Measurements from ENCODE around the gene DELE1. TPM values are rescaled to one million over a fixed set of nuclear protein-coding genes. Genes with fewer than 3 reads are reported as not detected.

DELE1 gene
- total and polyA plus RNA-seq, 7 experiments from 2014 or later = 26.4 to 101 (median 84.3) TPM

- no peaks in the 10 kb centered on the region for H3K27me3 ChIP-seq (ENCODE audit: control insufficient read depth in 2 of 2, insufficient read depth in 2 of 2, low read length in 2 of 2)
- H3K9me3 ChIP-seq (ENCODE audit: control insufficient read depth in 2 of 3, low read length in 3 of 3) = no peaks in the 10 kb centered on the region
- intact Hi-C loops (cut with micrococcal nuclease) = no loop called here
- Mint-ChIP-seq H3K27me3 (peaks cover 0 to 41% (median 15%) of the 10 kb centered on the region in 5 donors), H3K9me3 (peaks cover 0 to 2% (median 0%) of the 10 kb centered on the region in 11 donors), H3K4me3 (no peak overlapping the region), H3K27ac (no peak overlapping the region), H3K4me1 (peaks cover 0 to 2% (median 0%) of the 10 kb centered on the region in 7 donors), H3K36me3 (no peaks in the 10 kb centered on the region)
- ChIA-PET CTCF (interaction anchor here (0.9 kb wide), 1 partner anchor 19 kb away, joined by 3 read pairs; no protein-coding TSS in a partner anchor), POLR2A (interaction anchor here (0.6 kb wide), 1 partner anchor 15 kb away, joined by 3 read pairs; no protein-coding TSS in a partner anchor)
- H3K36me3 ChIP-seq (ENCODE audit: control insufficient read depth in 2 of 3, insufficient read depth in 3 of 3, low read length in 3 of 3) = no peaks in the 10 kb centered on the region
- ATAC-seq = no peak
- H3K4me3 ChIP-seq (ENCODE audit: low read length) = no peak overlapping the region
- no peaks in the 10 kb centered on the region for H3K4me1 ChIP-seq (ENCODE audit: control insufficient read depth in 2 of 2, insufficient read depth in 2 of 2, low read length in 2 of 2)
- no peak overlapping the region for H3K27ac ChIP-seq (ENCODE audit: low read depth, low read length)
- no peak for DNase-seq
These were observed 25.1 kb upstream of the DELE1 start for GRCh38 chr5:141898448-141899049.

- intact Hi-C loops (cut with micrococcal nuclease) = no loop called here
- peaks cover 0 to 28% (median 15%) of the 10 kb centered on the region in 5 donors for H3K27me3 Mint-ChIP-seq
- CTCF ChIA-PET = no interaction called here
These were observed 21.5 kb upstream of the DELE1 start for GRCh38 chr5:141902015-141902814.

GRCh38 chr5:141903261-141903660, 20.4 kb upstream of the DELE1 start:
- H3K9me3 ChIP-seq (ENCODE audit: control insufficient read depth in 2 of 3, low read length in 3 of 3) = no peaks in the 10 kb centered on the region
- CTCF ChIA-PET = no interaction called here
- Mint-ChIP-seq H3K4me1 (peaks cover 0 to 2% (median 0%) of the 10 kb centered on the region in 7 donors), H3K36me3 (no peaks in the 10 kb centered on the region), H3K27ac (no peak overlapping the region), H3K4me3 (no peak overlapping the region), H3K27me3 (peaks cover 0 to 30% (median 15%) of the 10 kb centered on the region in 5 donors), H3K9me3 (peaks cover 0 to 5% (median 0%) of the 10 kb centered on the region in 11 donors)
- H3K36me3 ChIP-seq (ENCODE audit: control insufficient read depth in 2 of 3, insufficient read depth in 3 of 3, low read length in 3 of 3) = no peaks in the 10 kb centered on the region
- intact Hi-C loops (cut with micrococcal nuclease) = no loop called here
- POLR2A ChIA-PET = no interaction called here
- no peaks in the 10 kb centered on the region for H3K27me3 ChIP-seq (ENCODE audit: control insufficient read depth in 2 of 2, insufficient read depth in 2 of 2, low read length in 2 of 2)
- H3K4me1 ChIP-seq (ENCODE audit: control insufficient read depth in 2 of 2, insufficient read depth in 2 of 2, low read length in 2 of 2) = no peaks in the 10 kb centered on the region
- H3K27ac ChIP-seq (ENCODE audit: low read depth, low read length) = no peak overlapping the region
- no peak for DNase-seq
- no peak overlapping the region for H3K4me3 ChIP-seq (ENCODE audit: low read length)
- no peak for ATAC-seq

More at GRCh38 chr5:141902015-141902814, 21.5 kb upstream of the DELE1 start:
- Mint-ChIP-seq H3K27ac (no peak overlapping the region), H3K4me3 (no peak overlapping the region), H3K4me1 (peaks cover 0 to 2% (median 0%) of the 10 kb centered on the region in 7 donors), H3K9me3 (peaks cover 0 to 2% (median 0%) of the 10 kb centered on the region in 11 donors), H3K36me3 (no peaks in the 10 kb centered on the region)
- H3K27me3 ChIP-seq (ENCODE audit: control insufficient read depth in 2 of 2, insufficient read depth in 2 of 2, low read length in 2 of 2) = no peaks in the 10 kb centered on the region
- no peak overlapping the region for H3K4me3 ChIP-seq (ENCODE audit: low read length)
- H3K4me1 ChIP-seq (ENCODE audit: control insufficient read depth in 2 of 2, insufficient read depth in 2 of 2, low read length in 2 of 2) = no peaks in the 10 kb centered on the region
- H3K27ac ChIP-seq (ENCODE audit: low read depth, low read length) = no peak overlapping the region
- no peaks in the 10 kb centered on the region for H3K9me3 ChIP-seq (ENCODE audit: control insufficient read depth in 2 of 3, low read length in 3 of 3)
- POLR2A ChIA-PET = no interaction called here
- DNase-seq (no peak), ATAC-seq (no peak)
- H3K36me3 ChIP-seq (ENCODE audit: control insufficient read depth in 2 of 3, insufficient read depth in 3 of 3, low read length in 3 of 3) = no peaks in the 10 kb centered on the region

GRCh38 chr5:141904551-141904950, 19.1 kb upstream of the DELE1 start:
- ChIA-PET POLR2A (interaction anchor here (0.6 kb wide), 1 partner anchor 10 kb away, joined by 3 read pairs; no protein-coding TSS in a partner anchor), CTCF (interaction anchor here (0.6 to 0.7 kb wide), 3 partner anchors 12 to 1252 kb away, joined by 3 to 5 read pairs (median 4); no protein-coding TSS in a partner anchor)
- Histone ChIP-seq H3K36me3 (ENCODE audit: control insufficient read depth in 2 of 3, insufficient read depth in 3 of 3, low read length in 3 of 3) (no peaks in the 10 kb centered on the region), H3K27ac (ENCODE audit: low read depth, low read length) (no peak overlapping the region), H3K27me3 (ENCODE audit: control insufficient read depth in 2 of 2, insufficient read depth in 2 of 2, low read length in 2 of 2) (no peaks in the 10 kb centered on the region), H3K4me3 (ENCODE audit: low read length) (no peak overlapping the region), H3K4me1 (ENCODE audit: control insufficient read depth in 2 of 2, insufficient read depth in 2 of 2, low read length in 2 of 2) (no peaks in the 10 kb centered on the region), H3K9me3 (ENCODE audit: control insufficient read depth in 2 of 3, low read length in 3 of 3) (no peaks in the 10 kb centered on the region)
- DNase-seq (no peak), ATAC-seq (no peak)
- H3K36me3 Mint-ChIP-seq = no peaks in the 10 kb centered on the region
- intact Hi-C loops (cut with micrococcal nuclease) = no loop called here
- H3K9me3 Mint-ChIP-seq = peaks cover 0 to 5% (median 0%) of the 10 kb centered on the region in 11 donors
- no peak overlapping the region for H3K27ac Mint-ChIP-seq
- H3K4me3 Mint-ChIP-seq = no peak overlapping the region
- H3K4me1 Mint-ChIP-seq = peaks cover 0 to 2% (median 0%) of the 10 kb centered on the region in 7 donors
- peaks cover 0 to 35% (median 15%) of the 10 kb centered on the region in 5 donors for H3K27me3 Mint-ChIP-seq

GRCh38 chr5:141906517-141906916, 17.2 kb upstream of the DELE1 start:
- DNase-seq = no peak
- POLR2A ChIA-PET = interaction anchor here (0.8 kb wide), 1 partner anchor 187 kb away, joined by 6 read pairs; no protein-coding TSS in a partner anchor
- Mint-ChIP-seq H3K4me3 (no peak overlapping the region), H3K9me3 (peaks cover 0 to 2% (median 0%) of the 10 kb centered on the region in 11 donors), H3K27ac (no peak overlapping the region), H3K27me3 (peaks cover 0 to 32% (median 15%) of the 10 kb centered on the region in 5 donors), H3K36me3 (no peaks in the 10 kb centered on the region), H3K4me1 (peaks cover 0 to 2% (median 0%) of the 10 kb centered on the region in 7 donors)
- CTCF ChIA-PET = interaction anchor here (0.6 to 1.8 kb wide), 3 partner anchors 28 to 215 kb away, joined by 3 to 6 read pairs (median 5); partner anchors contain the start of gene PCDH1
- H3K4me1 ChIP-seq (ENCODE audit: control insufficient read depth in 2 of 2, insufficient read depth in 2 of 2, low read length in 2 of 2) = no peaks in the 10 kb centered on the region
- H3K27me3 ChIP-seq (ENCODE audit: control insufficient read depth in 2 of 2, insufficient read depth in 2 of 2, low read length in 2 of 2) = no peaks in the 10 kb centered on the region
- no peak for ATAC-seq
- H3K36me3 ChIP-seq (ENCODE audit: control insufficient read depth in 2 of 3, insufficient read depth in 3 of 3, low read length in 3 of 3) = no peaks in the 10 kb centered on the region
- intact Hi-C loops (cut with micrococcal nuclease) = no loop called here
- no peak overlapping the region for H3K27ac ChIP-seq (ENCODE audit: low read depth, low read length)
- H3K4me3 ChIP-seq (ENCODE audit: low read length) = no peak overlapping the region
- no peaks in the 10 kb centered on the region for H3K9me3 ChIP-seq (ENCODE audit: control insufficient read depth in 2 of 3, low read length in 3 of 3)

DNA sequence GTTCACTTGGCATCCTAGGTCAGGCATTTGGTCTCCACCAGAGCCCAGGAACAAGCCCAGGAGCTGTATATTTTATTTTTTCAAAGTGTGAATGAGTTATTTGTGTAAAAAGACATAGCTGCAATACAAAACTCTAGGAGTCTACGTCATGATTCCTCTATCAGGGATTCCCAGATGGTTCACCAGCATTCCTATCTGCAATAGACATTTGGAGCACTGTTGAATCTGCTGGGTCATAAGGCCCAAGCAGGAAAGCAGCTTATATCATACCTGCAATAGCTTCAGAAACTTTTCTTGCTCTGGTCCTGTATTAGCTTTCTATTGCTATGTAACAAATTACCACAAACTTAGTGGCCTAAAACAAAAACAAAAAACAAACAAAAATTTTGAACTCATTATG, 16.7 kb upstream of the DELE1 start:
- H3K27ac Mint-ChIP-seq = no peak overlapping the region
- peaks cover 0 to 2% (median 0%) of the 10 kb centered on the region in 11 donors for H3K9me3 Mint-ChIP-seq
- peaks cover 0 to 2% (median 0%) of the 10 kb centered on the region in 7 donors for H3K4me1 Mint-ChIP-seq
- ATAC-seq = no peak
- H3K36me3 Mint-ChIP-seq = no peaks in the 10 kb centered on the region
- Histone ChIP-seq H3K9me3 (ENCODE audit: control insufficient read depth in 2 of 3, low read length in 3 of 3) (no peaks in the 10 kb centered on the region), H3K27me3 (ENCODE audit: control insufficient read depth in 2 of 2, insufficient read depth in 2 of 2, low read length in 2 of 2) (no peaks in the 10 kb centered on the region), H3K27ac (ENCODE audit: low read depth, low read length) (no peak overlapping the region), H3K4me3 (ENCODE audit: low read length) (no peak overlapping the region), H3K4me1 (ENCODE audit: control insufficient read depth in 2 of 2, insufficient read depth in 2 of 2, low read length in 2 of 2) (no peaks in the 10 kb centered on the region), H3K36me3 (ENCODE audit: control insufficient read depth in 2 of 3, insufficient read depth in 3 of 3, low read length in 3 of 3) (no peaks in the 10 kb centered on the region)
- CTCF ChIA-PET = interaction anchor here (0.6 to 1.8 kb wide), 2 partner anchors 29 to 215 kb away, joined by 3 to 6 read pairs; partner anchors contain the start of gene PCDH1
- POLR2A ChIA-PET = interaction anchor here (0.8 kb wide), 1 partner anchor 186 kb away, joined by 6 read pairs; no protein-coding TSS in a partner anchor
- DNase-seq = no peak
- H3K4me3 Mint-ChIP-seq = no peak overlapping the region
- intact Hi-C loops (cut with micrococcal nuclease) = no loop called here
- H3K27me3 Mint-ChIP-seq = peaks cover 0 to 30% (median 11%) of the 10 kb centered on the region in 5 donors
